ENCODE results near the gene MEIS2.

Gene MEIS2

GRCh38 chr15:37041042-37041441, 59.3 kb downstream of the MEIS2 start:
- DNase-seq (ENCODE audit: low read depth): no peak

DNA sequence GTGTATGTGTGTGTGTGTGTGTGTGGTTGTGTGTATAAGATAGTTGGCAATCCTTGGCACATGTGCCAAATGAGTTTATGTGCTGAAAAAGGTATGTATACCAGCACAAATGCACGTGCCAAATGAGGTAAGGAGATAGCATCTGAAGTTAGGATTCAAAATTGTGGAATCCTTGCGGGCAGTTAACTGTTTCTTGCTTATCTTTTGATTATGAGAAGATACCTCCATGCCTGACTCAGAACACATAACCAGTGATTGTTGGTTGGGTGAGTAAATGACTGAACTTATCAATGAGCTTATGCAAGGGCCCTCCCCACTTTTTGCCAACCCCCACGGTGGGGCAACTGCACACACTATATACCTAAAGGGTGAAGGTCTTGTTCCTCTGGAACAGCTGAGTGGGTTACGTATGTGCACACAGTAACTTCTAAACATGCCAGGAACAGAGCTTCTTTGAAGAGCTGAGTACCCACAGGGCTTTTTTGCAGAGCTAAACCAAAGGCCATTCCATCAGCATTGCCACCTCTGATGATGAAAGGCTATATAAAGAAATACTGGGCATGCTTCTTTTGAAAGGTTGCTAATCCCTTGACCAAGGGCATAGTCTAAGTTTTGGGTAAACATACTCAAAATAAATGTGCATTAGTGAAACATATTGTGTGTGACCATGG, 60.1 kb downstream of the MEIS2 start:
- peak; percentile 58 for DNase-seq (ENCODE audit: low read depth)

GRCh38 chr15:37038716-37039106, 61.6 kb downstream of the MEIS2 start:
- DNase-seq (ENCODE audit: low read depth): no peak

DNA sequence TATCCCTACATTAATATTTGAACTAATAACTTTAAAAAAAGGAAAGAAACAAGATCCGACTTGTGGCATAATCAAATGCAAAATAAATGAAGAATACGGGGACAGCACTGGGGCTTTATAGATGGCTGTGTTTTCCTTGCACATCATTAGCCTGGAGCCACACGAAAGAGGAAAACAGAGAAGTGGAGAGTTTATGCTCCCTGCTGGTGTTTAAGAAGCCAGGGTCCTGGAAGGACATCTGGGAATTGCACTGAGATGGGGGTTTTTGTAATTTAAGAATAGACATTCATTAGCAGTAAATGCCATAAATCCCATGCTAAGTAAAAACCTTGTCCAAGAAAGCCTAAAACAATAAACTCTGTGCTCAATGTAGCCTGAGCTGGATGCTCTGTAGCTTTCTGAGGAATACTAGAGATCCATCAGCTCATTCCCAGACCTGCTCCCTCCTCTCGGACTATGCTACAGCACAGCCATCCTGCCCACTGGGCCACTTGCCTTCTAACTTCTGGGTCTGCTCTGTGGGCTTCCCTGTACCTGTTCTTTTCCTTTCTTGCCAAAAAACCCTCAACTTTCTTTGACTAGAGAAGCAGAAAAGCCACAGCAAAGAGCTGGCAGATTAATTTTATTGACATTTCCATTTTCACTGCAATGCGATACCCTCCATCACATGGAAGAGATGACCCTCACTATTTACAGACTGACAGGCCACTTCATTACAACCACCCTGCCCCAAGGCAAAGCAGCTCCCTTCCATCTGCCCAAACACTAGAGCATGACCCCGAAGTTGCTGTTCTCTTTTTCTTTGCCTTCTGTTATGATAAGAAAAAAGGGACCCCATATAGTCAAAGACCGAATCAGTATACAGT, 62.3 kb downstream of the MEIS2 start:
- DNase-seq (ENCODE audit: low read depth): no peak

DNA sequence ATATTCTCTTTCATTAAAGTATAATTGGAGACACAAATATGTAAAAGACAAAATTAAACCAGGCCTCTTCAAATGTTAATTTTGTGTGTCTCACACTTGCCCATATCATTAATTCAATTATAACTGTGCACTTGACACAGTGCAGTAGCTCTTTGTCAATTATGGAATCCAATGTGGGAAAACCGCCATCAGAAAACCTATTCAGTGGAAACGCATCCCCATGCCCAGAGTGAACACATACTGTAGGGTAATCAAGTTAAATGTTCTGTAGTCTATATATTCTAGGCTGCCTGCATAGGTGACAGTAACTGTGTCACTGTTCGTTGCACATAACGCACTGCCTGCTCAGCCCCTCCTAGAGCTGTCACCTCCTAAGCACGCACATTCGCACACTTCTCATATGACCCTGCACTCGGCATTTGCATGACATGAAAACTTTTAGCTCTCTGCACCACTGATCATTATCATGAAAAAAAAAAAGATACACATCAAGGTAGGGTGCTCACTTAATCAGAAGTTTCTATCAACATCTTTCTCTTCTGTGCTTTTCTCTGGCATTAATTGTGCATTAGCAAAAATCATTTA, 63.2 kb downstream of the MEIS2 start:
- no peak for DNase-seq (ENCODE audit: low read depth)

- DNase-seq (ENCODE audit: low read depth): peak; percentile 69
Observed at GRCh38 chr15:37034835-37035748, 65.3 kb downstream of the MEIS2 start.

DNA sequence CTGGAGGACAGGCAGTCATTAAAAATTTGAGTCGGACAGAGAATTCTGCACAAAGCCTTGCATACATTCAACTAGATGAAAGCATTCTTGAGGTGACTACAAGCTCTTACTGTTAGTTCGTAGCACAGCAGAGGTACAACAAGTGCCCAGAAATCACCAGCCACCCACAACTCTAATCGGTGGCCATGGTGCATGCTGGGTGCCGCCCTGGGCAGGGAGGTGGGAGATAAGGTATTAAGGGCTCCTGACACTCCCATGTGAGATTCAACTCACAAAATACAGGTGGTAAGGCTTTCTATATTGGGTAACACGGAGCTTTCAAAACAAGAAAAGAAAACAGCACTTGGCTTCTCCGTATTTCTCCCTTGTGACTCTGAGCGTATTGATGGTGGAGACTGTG, 66.0 kb downstream of the MEIS2 start:
- DNase-seq (ENCODE audit: low read depth): no peak

DNA sequence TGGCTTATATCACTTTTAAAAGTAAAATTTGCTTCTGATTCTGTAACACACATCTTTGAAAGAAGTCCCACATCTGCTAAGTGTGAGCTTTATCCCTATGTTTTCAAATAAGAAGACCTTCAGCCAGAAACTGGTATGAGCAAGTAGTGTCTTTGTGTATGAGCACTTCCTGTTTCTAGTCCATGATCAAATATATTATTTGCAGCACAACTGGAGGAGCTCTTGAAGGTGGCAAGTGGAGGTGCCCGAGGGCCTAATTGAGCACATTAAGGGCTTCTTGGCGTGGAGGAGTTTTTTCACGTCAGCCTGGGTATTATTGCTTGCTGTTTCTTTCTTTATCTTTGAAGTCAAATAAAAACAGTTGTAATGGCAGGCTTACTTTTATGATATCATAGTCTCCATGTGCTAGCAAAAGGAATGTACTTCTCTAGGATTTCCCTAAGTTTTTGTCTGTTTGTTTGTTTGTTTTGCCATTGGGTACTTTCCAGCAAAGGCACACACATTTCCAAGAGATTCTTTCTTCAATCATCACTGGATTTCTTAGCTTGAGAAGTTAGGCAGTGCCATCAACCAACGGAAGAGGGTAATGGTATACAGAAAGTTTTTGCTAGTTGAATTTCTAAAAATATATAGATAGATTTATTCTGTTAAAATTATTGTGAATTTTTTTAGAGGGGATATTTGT, 68.1 kb downstream of the MEIS2 start:
- no peak for DNase-seq (ENCODE audit: low read depth)

DNA sequence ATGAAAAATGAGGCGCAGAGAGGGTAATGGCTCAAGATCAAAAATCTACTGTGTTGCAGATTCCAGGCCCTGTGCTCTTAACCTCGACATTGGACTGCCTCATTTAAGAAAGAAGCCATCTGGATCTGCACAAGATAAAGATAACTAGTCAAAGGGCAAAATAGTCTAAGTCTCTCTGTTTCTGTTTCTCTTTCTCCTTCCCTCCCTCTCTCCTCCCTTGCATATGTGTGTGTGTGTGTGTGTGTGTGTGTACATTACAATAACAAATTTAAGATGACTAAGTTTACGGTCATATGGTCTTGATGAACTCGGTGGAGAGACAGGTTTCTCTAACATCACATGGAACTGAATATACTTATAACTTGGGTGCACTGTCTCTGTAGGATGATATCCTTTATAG, 69.2 kb downstream of the MEIS2 start:
- DNase-seq (ENCODE audit: low read depth): peak; percentile 91

GRCh38 chr15:37028625-37029296, 71.6 kb downstream of the MEIS2 start:
- peak; percentile 93 for DNase-seq (ENCODE audit: low read depth)

GRCh38 chr15:37020852-37021251, 79.5 kb downstream of the MEIS2 start:
- DNase-seq (ENCODE audit: low read depth): no peak

GRCh38 chr15:37019479-37020433, 80.6 kb downstream of the MEIS2 start:
- DNase-seq (ENCODE audit: low read depth): peak; percentile 83

GRCh38 chr15:37017031-37017625, 83.2 kb downstream of the MEIS2 start:
- DNase-seq (ENCODE audit: low read depth): no peak

DNA sequence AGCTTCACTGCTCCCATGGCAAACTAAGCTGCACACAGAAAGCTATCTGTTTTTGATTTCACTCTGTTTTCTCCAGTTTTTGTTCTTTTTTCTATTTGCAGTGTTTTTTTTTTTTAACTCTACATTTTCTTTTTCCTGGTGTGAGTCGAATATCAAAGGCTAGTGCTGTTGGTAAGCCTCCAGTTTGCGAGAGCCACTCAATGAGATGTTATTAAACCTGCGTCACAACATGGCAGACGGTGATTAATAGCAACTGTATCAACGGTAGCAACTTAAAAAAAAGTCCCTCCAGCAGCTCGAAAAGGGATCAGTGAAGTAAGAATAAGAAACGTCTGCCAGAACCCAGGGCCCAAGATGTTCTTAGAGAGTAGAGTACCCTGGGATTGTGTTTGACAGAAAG, 84.1 kb downstream of the MEIS2 start:
- DNase-seq (ENCODE audit: low read depth): peak; percentile 82

DNA sequence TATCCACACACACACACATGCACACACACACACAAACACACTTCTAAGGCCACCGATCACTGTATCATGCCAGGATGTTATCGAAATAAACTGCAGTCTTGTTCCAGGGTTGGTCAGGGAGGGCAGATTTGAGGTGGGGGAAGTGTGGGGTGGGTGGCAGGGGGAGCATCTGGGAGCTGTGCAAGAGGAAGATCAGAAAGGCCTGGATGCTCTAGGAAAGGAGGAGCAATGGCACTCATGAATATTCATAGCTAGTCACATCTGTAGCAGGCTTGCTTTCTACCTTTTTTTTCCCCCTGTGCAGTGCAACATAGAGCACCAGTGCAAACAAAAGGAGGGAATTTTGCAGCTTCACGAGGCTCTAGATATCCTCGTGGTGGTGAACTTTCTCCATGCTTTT, 84.9 kb downstream of the MEIS2 start:
- DNase-seq (ENCODE audit: low read depth): peak; percentile 18

GRCh38 chr15:37015035-37015434, 85.3 kb downstream of the MEIS2 start:
- DNase-seq (ENCODE audit: low read depth): peak; percentile 72

DNA sequence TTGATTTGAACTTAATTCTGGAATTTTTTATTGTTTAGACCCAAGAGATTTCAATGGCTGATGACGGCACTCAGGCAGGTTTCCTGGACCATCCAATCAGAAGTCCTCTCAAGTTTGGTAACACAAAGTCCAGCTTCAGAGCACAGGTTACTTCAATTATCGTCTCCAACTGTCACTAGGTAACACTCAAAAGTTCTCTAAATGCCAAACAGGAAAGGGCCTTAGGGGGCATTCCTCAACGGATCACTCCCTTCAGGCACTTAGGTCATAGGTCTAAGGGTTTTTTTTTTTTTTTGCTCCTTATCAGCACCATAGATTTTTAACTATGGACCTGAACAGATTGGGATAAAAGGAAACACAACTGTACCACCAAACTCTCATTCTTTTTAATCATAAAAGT, 85.8 kb downstream of the MEIS2 start:
- no peak for DNase-seq (ENCODE audit: low read depth)

DNA sequence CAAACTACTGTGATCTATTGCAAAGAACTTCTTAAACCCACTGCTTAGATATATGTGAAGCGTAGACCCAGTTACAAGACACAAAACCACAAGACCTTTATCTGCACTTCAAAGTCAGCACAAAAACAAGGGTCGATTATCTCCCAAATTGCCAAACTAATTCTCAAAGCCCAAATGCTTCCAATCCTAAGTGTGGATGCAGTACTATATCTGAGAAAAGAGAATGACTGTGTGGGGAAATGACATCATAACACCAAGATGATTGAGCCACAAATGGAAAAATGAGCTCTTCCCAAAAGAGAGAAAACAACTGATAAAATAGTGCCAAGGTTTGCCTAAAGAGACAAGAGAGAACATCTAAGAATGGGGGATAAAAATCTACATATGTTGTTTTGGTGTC, 86.2 kb downstream of the MEIS2 start:
- DNase-seq (ENCODE audit: low read depth): peak; percentile 81

DNA sequence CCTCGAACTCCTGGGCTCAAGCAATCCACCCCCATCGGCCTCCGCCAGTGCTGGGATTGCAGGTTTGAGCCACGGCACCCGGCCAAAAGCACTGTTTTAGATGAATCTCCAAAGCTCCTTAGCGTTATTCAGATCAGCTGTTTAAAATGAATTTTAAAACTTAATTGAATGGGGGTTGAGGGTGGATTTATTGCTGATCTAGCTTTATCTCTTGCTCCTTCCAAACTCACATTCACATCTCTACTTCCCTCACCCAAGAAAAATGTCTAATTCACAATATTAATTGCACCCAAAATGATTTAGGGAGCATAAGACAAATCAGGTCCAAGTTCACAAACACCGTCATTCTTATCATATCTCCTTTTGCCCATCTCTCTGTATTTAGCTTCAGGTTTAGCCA, 89.8 kb downstream of the MEIS2 start:
- DNase-seq (ENCODE audit: low read depth): no peak

All from amniotic epithelial cell (primary cell).